OCI-LY1 (cell line): ENCODE data around the gene UBTD2.

Source experiments
- CTCF ChIP-seq: fragments of 200-600 bp; sonication (generic), shearing (Covaris generic); IDR thresholded peaks from 2 replicates; pipeline ENCODE4 v1.5.1; 2017; ENCODE audit warnings: mild to moderate bottlenecking, antibody characterized with exemption, low read length, moderate library complexity, mixed read lengths
- EZH2 ChIP-seq: fragments of 200-600 bp; sonication (generic), shearing (Covaris generic); IDR thresholded peaks from 2 replicates; pipeline ENCODE4 v1.8.0; 2017; ENCODE audit warnings: borderline replicate concordance, mixed run types, mild to moderate bottlenecking, antibody characterized with exemption, low read length, moderate library complexity, mixed read lengths

- TF ChIP-seq CTCF (no peak), EZH2 (no peak)
Measured at GRCh38 chr5:172188893-172189692, 94.5 kb downstream of the UBTD2 start.
